Measurements from ENCODE around the gene DCXR.

Gene DCXR

DNA sequence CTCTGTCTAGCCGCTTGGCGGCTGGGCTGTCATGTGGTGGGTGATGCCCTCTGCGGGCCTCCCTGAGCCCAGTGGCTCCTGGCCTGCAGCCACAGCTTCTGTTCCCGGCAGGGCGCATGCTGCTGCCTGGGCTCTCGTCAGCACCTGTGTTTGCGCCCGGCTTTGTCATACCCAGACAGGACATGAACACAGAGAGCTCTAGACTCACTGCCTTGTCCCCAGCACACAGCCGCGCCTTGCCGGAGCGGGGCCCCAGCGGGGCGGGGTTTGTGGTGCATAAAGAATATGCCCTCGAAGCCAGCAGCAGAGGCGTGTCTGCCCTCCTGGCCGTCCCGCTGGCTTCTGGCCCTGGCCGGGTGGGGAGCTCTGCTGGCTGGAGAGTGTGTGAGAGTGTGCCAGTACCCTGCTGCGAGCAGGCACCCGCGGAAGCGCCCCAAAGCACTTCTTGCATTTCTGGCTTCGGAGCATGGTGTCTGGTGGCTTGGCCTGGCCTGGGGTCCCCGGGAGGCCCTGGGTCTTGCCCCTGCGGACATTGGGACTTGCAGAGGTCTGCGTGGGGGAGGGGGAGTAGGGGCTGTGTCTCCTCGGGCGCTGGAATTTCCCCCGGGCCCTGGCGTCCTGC lies 45.7 kb downstream of the DCXR start (continued):
- TF ChIP-seq ZNF354C (tag by site-specific recombination; IDR thresholded peaks at IDR 0.05; ENCODE audit: borderline replicate concordance, low read depth) (no peak), KLF10 (tag by site-specific recombination; IDR thresholded peaks at IDR 0.05) (no peak), ZNF302 (tag by site-specific recombination; IDR thresholded peaks at IDR 0.05; ENCODE audit: low read depth) (no peak), ZBTB49 (tag by site-specific recombination; IDR thresholded peaks at IDR 0.05; ENCODE audit: low read depth) (no peak)

DNA sequence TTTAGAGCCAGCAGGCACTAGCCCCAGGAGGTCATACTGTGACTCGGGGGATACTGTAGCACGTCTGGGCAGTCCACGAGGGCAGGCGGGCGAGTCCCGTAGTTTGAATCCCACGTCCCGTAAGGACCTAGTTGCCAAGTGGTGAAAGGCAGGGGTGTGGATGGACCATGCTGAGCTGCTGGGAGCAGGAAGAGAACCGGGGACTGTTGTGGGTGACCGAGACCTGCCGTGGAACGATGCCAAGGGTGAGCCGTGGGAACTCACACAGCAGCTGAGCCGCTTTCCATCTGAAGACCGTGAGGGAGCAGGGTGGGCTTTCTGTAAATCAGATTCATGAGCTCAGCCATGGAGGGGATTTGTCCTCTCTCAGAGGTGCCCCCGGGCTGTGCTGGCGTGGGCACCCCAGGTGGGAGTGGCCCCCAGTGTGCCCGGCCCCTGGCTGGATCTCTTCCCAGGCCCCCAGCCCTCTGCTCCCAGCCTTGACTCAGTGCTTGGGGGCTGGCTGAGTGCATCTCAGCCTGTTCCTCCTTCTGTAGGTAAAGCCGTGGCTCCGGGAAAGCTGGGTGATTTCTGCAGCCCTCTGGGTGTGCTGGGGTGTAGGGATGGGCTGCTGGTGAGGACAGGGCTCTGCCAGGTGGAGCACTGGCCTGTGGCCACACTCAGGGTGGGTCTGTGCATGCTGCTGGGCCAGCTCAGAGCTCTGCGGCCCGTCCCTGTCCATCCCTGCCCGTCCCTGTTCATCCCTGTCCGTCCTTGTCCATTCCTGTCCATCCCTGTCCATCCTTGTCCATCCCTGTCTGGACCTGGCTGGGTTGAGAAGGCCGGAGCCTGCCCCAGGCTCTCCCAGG lies 46.4 kb downstream of the DCXR start:
- Histone ChIP-seq H3K36me3 (ENCODE audit: control insufficient read depth in 2 of 2, insufficient read depth in 1 of 2, low read length in 2 of 2) (peaks cover 0 to 23% of the 10 kb centered on the region in 2 experiments; a peak in 2 of 3 replicates), H3K27ac (ENCODE audit: extremely low read depth, low read depth, low read length) (no peak overlapping the region), H3K4me1 (ENCODE audit: control insufficient read depth, insufficient read depth, low read length) (peaks cover 7% of the 10 kb centered on the region), H3K4me3 (ENCODE audit: low read depth, low read length) (no peak overlapping the region), H3K9me3 (ENCODE audit: control insufficient read depth, insufficient read depth, low read depth, low read length) (no peaks in the 10 kb centered on the region)
- CTCF ChIA-PET = interaction anchor here (0.5 to 1.9 kb wide), 3 partner anchors 29 to 105 kb away, joined by 3 to 12 read pairs (median 8); no protein-coding TSS in a partner anchor
- no peak for TF ChIP-seq ZSCAN23 (tag by site-specific recombination; IDR thresholded peaks at IDR 0.05)
- no peak for TF ChIP-seq ZBTB17 (tag by site-specific recombination; IDR thresholded peaks at IDR 0.05)
- no peak for TF ChIP-seq ZNF10 (tag by site-specific recombination; IDR thresholded peaks at IDR 0.05)
- no peak for TF ChIP-seq SP3 (tag by site-specific recombination; IDR thresholded peaks at IDR 0.05)
- TF ChIP-seq SCRT2 (tag by site-specific recombination; IDR thresholded peaks at IDR 0.05) = no peak
- POLR2A ChIA-PET = interaction anchor here (0.6 to 1.4 kb wide), 7 partner anchors 11 to 63 kb away, joined by 3 to 4 read pairs (median 3); partner anchors contain the start of genes CENPX, LRRC45 and MAFG

- CTCF ChIA-PET = interaction anchor here (1.7 kb wide), 1 partner anchor 33 kb away, joined by 5 read pairs; no protein-coding TSS in a partner anchor
These were observed 50.2 kb downstream of the DCXR start for GRCh38 chr17:81987161-81987770.

DNA sequence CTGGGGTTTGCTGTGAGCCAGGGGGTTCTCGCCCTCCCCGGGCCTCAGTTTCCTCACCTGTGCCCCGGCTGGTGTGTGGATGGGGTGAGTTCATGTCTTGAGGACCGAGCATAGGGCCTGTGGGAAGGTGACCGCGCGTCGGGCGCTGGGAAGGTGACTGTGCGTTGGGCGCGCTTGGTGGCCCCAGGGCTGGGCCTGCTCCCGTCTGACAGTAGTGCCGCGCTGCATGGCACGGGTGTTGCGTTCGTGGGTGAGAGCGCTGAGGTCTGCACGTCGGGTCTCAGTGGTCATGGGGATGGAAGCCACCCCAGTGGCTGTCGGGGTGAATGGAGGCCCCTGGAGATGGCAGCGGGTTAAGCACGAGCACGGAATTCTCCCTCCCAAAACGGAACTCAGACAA lies 50.9 kb downstream of the DCXR start:
- Histone ChIP-seq H3K4me1 (ENCODE audit: control insufficient read depth, insufficient read depth, low read length) (peaks cover 3% of the 10 kb centered on the region; the same call in 1 of the 2 replicates), H3K9me3 (ENCODE audit: control insufficient read depth, insufficient read depth, low read depth, low read length) (no peaks in the 10 kb centered on the region), H3K27ac (ENCODE audit: extremely low read depth, low read depth, low read length) (no peak overlapping the region), H3K36me3 (ENCODE audit: control insufficient read depth in 2 of 2, insufficient read depth in 1 of 2, low read length in 2 of 2) (peaks cover 9 to 51% of the 10 kb centered on the region in 2 experiments; a peak in 2 of 3 replicates), H3K4me3 (ENCODE audit: low read depth, low read length) (no peak overlapping the region)
- POLR2A ChIA-PET = no interaction called here
- CTCF ChIA-PET = no interaction called here
- TF ChIP-seq ZNF585B (tag by site-specific recombination; IDR thresholded peaks at IDR 0.05) (no peak), ZXDB (tag by site-specific recombination; IDR thresholded peaks at IDR 0.05) (no peak), ZNF266 (tag by site-specific recombination; IDR thresholded peaks at IDR 0.05; ENCODE audit: low read depth) (no peak), SALL2 (tag by site-specific recombination; IDR thresholded peaks at IDR 0.05; ENCODE audit: borderline replicate concordance) (no peak), ZNF561 (tag by site-specific recombination; IDR thresholded peaks at IDR 0.05; ENCODE audit: borderline replicate concordance) (no peak), ZNF132 (tag by site-specific recombination; IDR thresholded peaks at IDR 0.05; ENCODE audit: borderline replicate concordance) (no peak), ZNF596 (tag by site-specific recombination; IDR thresholded peaks at IDR 0.05) (no peak), OSR2 (tag by site-specific recombination; IDR thresholded peaks at IDR 0.05) (no peak), ZNF23 (tag by site-specific recombination; IDR thresholded peaks at IDR 0.05; ENCODE audit: borderline replicate concordance) (no peak), ZNF10 (tag by site-specific recombination; IDR thresholded peaks at IDR 0.05) (no peak), SP3 (tag by site-specific recombination; IDR thresholded peaks at IDR 0.05) (no peak), ZBTB17 (tag by site-specific recombination; IDR thresholded peaks at IDR 0.05) (no peak), PRDM4 (tag by site-specific recombination; IDR thresholded peaks at IDR 0.05) (no peak), ZNF335 (tag by site-specific recombination; conservative IDR thresholded peaks at IDR 0.05) (no peak), MEIS1 (CRISPR knock-in tag; IDR thresholded peaks at IDR 0.05; ENCODE audit: borderline replicate concordance) (no peak), ZNF701 (tag by site-specific recombination; IDR thresholded peaks at IDR 0.05) (no peak)

More at GRCh38 chr17:81987161-81987770, 50.2 kb downstream of the DCXR start:
- POLR2A ChIA-PET = no interaction called here
- Histone ChIP-seq H3K4me1 (ENCODE audit: control insufficient read depth, insufficient read depth, low read length) (peaks cover 7% of the 10 kb centered on the region), H3K9me3 (ENCODE audit: control insufficient read depth, insufficient read depth, low read depth, low read length) (no peaks in the 10 kb centered on the region), H3K36me3 (ENCODE audit: control insufficient read depth in 2 of 2, insufficient read depth in 1 of 2, low read length in 2 of 2) (peaks cover 9 to 50% of the 10 kb centered on the region in 2 experiments; a peak in 2 of 3 replicates), H3K4me3 (ENCODE audit: low read depth, low read length) (no peak overlapping the region), H3K27ac (ENCODE audit: extremely low read depth, low read depth, low read length) (no peak overlapping the region)
- TF ChIP-seq KLF1 (tag by site-specific recombination; IDR thresholded peaks at IDR 0.05) (peak; percentile 46; the same call in 1 of the 2 replicates), ZNF114 (tag by site-specific recombination; IDR thresholded peaks at IDR 0.05) (no peak)
